ENCODE results near the gene SORD.
"Not testable (repeated sequence)": the region's sequence is repeated elsewhere in the genome, so short reads cannot be mapped to it uniquely, and the experiment has no call there.

DNA sequence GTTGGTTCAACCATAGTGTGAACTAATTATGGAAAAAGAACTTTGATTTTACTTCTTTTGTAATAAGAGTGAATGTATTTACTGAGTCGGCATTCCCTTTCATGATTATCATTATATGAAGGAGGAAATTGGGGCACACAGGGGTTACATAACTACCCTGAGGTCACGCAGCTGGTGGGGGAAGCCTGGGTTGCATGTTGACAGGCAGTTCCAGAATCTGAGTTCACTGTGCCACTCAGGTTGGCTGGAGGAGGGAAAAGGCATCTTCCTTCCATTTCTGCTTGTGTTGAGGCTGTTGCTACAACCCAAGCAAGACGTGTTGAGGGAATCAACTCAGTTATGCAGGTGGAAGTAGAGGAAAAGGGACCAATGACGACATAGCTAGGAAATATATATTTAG is 11.1 kb downstream of the SORD start:
- TF ChIP-seq, protein P1, sequence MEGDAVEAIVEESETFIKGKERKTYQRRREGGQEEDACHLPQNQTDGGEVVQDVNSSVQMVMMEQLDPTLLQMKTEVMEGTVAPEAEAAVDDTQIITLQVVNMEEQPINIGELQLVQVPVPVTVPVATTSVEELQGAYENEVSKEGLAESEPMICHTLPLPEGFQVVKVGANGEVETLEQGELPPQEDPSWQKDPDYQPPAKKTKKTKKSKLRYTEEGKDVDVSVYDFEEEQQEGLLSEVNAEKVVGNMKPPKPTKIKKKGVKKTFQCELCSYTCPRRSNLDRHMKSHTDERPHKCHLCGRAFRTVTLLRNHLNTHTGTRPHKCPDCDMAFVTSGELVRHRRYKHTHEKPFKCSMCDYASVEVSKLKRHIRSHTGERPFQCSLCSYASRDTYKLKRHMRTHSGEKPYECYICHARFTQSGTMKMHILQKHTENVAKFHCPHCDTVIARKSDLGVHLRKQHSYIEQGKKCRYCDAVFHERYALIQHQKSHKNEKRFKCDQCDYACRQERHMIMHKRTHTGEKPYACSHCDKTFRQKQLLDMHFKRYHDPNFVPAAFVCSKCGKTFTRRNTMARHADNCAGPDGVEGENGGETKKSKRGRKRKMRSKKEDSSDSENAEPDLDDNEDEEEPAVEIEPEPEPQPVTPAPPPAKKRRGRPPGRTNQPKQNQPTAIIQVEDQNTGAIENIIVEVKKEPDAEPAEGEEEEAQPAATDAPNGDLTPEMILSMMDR (conservative IDR thresholded peaks at IDR 0.05): not testable (repeated sequence)
- not testable (repeated sequence) for TF ChIP-seq ZFX (IDR thresholded peaks at IDR 0.05)
